HG03575 (cell line): ENCODE data around the gene ADAMTS16.

Experiments
- ATAC-seq: cut with Tn5 transposase; IDR thresholded peaks from one replicate; pipeline ENCODE4 v1.9.1; 2021; ENCODE audit not compliant: unreplicated experiment, insufficient number of reproducible peaks, low FRiP score; ENCODE audit errors: extremely low read depth

Gene ADAMTS16

DNA sequence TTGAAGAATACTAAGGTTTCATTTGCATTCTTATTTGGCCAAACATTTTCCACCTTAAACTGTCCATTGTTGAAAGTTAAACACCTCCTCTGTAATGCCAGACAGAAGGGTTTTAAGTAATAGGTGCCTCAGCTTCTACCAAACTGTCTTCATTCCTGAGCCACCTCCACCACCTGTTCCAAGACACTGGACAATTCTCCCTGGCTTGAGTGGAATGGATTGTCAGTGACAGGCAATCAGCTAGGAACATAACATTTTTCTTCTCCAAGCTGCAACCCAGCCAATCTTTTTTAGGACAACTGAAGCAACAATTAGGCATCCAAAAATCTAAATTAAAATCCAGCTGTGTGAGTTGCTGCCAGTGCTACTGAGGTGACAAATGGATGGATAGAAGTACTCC is 208.4 kb downstream of the ADAMTS16 start:
- no peak for ATAC-seq

DNA sequence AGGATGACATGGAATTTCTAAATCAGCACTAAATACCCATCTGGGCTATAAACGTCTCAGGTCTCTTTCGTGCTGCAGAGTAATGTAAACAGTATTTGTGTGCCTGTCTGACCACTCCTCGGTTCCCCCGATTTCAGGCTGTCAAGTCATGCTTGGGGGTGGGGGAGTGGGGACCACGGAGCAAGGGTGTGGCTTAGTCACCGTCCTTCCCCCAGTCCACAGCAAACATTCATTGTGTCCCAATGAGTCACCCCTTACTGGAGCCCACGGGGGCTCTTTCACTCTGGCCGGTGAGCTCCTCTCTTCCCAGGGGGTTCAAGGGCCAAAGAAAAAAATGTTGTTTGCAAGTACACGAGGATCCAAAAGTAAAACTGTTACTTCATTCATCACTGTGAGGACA is 210.0 kb downstream of the ADAMTS16 start:
- no peak for ATAC-seq

DNA sequence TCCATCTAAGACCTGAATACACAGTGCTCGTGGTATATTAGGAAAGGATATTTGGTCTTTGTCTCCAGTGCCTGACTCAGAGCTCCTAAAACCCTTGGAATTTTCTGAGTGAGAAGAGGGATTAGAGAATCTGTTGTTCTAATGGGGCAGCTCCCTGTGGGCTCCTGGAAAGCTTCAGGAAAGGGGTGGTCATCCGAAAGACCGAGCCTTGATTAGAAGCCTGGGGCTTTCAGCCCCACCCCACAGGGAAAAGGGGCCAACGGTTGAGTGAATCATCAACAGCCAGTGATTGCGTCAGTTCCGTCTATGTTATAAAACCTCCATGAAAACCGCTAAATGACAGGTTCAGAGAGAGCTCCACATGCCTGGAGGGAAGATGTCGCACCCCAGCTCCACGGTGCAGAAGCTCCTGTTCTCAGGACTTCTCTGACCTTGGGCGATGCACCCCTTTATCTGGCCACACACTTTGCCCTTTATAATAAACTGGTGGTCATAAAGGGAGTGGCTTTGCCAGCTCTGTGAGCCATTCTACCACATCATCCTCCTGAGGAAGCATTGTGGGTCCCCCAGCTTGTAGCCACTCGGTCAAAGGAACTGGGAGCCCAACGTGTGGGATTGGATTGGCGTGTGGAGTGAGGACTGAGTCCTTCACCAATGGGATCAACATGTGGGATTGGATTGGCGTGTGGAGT is 211.3 kb downstream of the ADAMTS16 start:
- ATAC-seq: no peak

DNA sequence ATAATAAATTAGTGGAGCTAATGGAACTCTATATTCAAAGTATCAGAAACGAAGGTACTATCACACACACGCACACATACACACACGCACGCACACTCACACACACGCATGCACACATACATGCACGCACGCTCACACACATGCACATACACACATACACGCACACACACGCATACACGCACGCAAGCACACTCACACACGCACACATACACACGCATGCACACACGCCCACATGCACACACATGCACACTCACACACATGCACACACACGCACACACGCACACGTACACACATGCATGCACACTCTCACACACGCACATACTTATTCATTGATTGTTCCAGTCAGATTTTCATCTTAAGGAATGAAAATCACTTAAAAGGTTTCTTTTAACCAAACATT is 212.5 kb downstream of the ADAMTS16 start:
- ATAC-seq: no peak

DNA sequence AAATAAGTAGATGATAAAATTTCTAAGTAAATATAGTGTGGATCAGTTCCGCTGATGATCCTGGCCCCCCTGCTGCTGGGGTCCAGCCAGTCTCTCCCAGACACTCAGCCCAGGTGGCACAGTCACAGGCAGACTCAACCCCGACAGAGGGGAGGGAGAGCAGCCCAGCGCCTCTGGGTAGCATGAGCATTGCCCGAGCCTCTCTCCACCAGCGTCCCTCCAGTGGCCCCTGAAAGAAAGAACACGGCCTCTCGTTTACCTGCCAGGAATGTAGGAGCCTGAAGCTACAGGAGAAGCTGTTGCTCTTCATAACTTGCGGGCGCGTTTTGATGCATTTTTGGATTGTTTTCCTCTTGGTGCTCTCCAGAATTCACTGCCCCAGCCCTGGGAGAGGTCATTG is 213.6 kb downstream of the ADAMTS16 start:
- no peak for ATAC-seq

DNA sequence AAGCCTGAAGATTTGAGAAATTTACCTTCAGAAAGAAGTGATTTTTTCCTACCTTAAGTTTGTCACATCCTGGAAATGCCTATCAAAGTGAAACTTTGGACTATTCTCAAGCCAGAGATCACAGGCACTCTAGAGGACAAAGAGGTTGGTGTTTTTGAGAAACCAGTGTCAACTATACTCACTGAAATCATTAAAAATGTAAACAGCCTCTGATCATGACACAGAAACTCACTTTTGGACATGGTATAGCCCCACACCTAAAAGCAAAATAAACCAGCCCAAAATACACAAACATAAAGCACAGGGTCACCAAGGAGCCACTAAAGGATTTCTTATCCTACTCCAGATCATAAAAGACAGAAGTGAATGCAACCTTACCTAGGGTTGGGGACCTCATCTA is 216.6 kb downstream of the ADAMTS16 start:
- no peak for ATAC-seq

DNA sequence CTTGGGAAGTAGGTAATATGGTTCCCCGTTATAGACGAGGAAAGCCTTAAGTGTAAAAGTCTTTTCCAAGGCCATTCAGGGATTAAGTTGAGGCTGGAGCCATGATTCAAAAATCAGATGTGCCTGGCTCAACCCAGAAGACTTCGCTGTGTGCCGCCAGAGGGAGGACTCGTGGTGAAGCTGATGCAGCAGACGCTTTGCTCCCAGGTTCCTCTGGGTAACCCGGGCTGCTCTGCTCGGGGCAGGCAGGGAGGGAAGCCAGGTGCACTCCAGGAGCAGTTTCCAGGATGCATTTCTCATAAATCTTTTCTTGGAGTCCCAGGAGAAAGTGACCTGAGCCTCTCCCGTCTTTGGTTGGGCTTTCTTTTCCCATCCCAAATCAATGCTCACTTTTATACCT is 219.5 kb downstream of the ADAMTS16 start:
- no peak for ATAC-seq

DNA sequence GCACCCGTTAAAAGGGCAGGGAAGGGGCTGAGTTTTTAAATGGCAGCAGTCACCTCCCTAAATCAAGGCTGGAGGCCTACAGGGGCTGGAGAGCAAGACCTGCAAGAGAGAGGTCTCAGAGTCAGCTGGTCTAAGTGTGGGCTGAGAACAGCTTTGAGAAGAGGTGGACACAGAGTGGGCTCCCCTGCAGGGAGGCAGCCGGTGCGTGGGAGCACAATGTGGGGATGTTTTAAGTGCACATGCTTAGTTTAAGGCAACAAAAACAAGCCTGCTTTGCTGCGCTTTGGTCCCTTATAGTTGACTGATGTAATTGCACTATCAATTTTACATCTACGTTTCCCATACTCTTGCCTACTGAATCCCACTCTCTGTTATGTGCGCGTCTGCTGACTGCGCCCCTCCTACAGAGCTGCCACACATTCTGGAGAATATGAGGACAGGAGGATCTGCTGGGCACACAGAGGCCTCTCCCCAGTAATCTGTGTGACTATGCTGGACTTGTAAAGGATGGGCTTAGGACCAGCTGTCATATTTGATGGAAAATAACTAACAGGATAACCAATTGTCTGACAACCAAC is 220.3 kb downstream of the ADAMTS16 start:
- ATAC-seq: no peak

DNA sequence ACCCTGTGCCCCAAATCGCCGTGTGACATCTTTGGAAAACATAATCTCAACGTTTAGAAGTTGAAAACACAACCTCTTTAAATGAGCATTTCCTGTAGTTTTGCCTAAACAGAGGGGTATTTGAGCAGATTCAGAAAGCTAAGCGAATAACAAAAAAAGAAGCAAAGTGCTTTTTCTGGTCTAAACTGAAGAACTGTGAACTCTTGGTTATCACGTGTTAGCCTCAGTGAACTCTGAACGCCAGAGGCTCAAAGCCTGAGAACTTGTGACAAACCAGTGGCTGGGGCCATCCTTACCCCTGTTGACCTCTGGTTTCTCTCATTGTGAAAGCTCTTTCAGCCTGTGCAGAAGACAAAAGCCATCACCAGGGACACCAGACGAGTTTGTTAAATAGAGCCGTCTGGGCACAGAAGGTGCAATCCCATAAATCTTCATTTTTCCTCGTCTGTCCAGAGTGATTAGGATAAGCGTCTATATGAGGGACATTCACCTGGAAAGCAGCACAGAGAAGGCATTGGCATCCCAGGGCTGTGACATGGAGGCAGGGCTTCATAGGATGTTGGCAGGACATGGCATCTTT is 220.9 kb downstream of the ADAMTS16 start:
- ATAC-seq: no peak

DNA sequence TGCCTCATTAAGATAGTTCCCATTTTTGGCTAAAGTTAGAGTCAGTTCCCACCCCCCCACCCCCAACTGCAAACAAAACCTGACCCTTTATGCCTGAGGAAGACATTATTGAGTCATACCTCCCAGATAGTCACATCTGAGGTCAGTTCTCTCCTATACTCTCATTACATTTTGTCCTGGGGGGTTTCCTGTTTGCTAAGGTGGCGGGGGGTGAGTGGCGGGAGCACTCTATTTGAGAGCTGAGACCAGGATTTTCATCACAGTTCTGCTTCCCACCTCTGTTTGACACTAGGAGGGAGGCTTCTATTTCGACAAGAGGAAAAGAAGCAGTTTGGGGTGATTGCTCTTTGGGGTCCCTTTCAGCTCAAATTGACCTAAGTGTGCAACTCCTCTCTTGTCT is 222.9 kb downstream of the ADAMTS16 start:
- ATAC-seq: no peak

DNA sequence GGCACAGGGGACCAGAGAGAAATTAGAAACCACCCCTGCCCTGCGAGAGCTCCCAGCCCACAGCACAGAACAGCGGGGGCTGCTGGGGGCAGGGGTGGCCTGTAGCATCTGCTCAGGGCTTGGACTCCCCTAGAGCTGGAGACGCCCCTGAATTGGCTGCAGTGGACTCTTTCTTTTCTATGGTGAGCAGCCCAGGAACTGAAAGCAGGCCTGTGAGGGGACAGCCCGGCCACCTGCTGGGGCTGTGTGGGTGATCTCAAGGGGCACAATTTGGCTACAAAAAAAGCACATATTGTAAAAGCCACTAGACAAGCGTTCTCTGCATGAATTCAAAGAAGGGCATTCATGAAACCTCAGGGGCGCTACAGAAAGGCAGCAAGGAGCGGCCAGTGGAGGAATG is 224.8 kb downstream of the ADAMTS16 start:
- ATAC-seq: no peak

DNA sequence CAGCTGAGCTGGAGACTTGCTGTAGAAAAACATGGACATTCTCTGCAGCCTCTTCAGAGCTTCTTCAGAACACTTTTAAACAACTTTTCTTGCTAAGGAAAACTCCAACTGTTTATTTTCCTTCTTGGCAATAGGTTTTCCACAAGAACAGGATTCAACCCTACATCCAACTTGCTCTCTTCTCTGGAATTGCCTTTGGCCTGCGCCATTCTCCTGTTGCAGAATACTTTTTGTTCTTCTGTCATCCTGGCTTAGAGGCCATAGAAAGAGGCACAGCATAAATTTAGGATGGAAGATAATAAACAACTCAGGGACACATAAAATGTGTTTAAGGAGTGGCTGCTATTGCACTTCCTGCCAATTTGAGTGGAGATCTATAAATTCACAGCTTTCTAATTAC is 227.6 kb downstream of the ADAMTS16 start:
- ATAC-seq: no peak

DNA sequence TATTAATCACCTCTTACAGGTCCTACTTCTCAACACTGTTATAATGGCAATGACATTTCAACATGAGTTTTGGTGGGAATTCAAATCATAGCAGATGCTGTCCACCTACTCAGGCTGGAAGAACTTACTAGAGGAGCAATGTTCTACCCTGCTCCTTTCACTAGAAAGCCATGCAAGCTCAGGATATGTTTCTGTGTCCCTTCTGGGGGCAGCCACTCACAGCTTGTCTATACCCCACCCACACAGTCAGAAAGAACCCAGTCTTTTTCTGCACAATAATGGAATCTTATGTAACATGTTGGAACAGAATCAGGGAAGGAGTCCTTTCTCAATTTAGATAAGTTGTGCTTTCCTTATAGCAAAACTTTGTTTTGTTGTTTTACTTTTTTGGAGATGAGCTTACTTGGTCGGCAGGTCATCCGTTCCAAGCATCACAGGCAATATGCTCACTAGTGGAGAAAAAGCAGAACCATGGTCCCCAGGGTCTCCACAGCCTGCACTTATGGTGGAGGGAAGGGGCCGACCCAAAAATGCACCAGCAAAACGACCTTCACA is 229.0 kb downstream of the ADAMTS16 start:
- no peak for ATAC-seq
